ENCODE data around the gene PRIMA1. TPM values are rescaled to one million over a fixed set of nuclear protein-coding genes. Genes with fewer than 3 reads are reported as not detected.

PRIMA1 gene
- polyA plus RNA-seq, 10 donors: 2.1 to 4.4 (median 3.3) TPM

DNA sequence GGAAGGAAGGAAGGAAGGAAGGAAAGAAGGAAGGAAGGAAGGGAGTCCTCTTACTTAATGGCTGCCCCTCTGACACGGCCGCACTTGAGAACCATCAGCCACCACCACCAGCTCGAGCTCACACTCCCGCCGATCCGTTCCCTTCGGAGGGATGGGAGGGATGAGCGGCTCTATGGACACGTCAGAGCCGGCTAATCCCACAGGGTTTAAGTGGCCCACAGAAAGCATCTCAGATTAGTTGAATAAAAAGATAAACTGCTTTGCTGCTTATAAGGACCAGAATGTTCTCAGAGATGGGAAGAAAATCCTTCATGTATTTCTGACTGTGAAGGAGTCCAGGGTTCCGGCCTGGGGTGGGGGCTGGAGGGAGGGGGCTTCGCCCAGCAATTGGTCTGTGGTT lies 31.1 kb downstream of the PRIMA1 start:
- DNase-seq: no peak

GRCh38 chr14:93753647-93754046 lies 34.6 kb downstream of the PRIMA1 start:
- DNase-seq: no peak

DNA sequence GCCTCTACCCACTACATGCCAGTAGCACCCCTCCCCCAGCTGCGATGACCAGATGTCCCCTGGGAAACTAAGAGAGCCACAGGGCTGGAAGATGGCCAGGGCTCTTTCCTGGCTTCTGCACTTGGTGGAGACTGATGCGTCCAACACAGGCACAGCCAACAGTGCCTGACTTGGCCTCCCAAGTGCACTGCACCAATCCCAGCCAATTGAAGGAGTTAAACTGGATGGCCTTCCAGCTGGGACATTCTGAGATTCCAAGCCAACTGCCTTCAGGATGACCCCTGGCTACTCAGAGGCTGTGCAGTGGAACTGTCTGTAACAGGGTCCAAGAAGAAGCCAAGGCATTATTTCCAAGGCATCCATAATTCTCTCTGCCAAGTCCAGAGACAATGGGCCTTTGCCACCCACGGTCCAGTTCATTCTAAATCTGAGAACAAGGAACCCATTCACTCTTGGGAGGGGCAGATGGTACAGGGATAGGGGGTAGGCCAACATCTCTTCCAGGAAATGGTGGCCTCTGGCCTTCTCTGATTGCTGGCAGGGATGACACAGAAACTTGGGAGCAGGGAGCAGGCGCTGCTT lies 35.2 kb downstream of the PRIMA1 start:
- no peak for DNase-seq

- no peak for DNase-seq
Observed at GRCh38 chr14:93751946-93752655, 36.2 kb downstream of the PRIMA1 start.

- no peak for DNase-seq
Observed at GRCh38 chr14:93749076-93749420, 39.2 kb downstream of the PRIMA1 start.

- no peak for DNase-seq
Observed at GRCh38 chr14:93748208-93749075, 39.8 kb downstream of the PRIMA1 start.

GRCh38 chr14:93747560-93747959 lies 40.7 kb downstream of the PRIMA1 start:
- no peak for DNase-seq

GRCh38 chr14:93747102-93747501 lies 41.2 kb downstream of the PRIMA1 start:
- DNase-seq: no peak

DNA sequence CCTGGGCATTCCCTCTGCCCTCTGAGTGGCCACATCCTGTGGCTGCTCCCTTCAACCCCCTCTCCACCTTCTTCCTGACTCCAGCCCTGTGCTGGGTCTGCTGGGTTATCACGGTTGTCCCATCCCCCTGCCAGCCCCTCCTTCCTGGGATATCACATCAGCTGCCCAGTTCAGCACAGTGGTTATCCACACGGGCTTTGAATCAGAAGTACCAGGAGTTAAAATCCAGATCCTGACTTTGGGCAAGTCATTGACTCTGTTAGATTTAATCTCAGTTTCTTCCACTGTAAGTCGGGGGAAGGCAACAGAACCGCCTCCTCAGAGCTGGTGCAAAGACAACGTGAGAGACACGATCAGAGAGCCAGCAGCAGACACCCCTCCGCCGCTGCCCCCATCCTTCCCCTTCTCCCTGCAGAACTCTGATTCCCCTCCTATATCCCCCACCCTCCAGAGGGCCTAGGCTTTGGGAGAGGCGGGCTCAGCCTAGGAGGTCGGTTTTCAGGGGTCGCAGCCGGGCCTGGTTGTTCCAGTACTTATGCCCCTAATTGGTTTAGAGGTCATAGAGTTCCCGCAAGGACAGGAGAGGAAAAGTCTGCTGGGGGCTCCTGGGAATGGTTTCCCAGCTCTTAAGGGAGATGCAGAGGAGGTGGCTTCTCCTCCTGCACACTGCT lies 42.5 kb downstream of the PRIMA1 start:
- no peak for DNase-seq

DNA sequence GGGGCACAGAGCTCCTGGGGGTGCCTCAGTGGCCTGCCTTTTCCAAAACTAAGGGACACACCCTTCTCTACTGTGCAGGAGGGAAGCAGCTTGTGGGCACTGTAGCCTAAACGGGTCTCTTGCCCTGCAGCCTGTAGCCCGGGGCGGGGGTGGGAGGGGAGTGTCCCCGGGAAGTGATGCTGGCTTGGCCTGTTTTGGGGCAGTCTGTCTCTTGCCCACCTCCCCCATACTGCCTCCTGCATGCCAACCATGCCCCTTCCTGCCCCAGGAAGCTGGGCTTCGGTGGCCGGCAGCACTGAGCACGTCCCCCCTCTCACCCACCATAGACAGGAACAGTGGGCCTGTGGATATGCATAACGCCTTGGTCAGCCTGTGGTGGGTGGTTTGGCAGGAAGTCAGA lies 43.4 kb downstream of the PRIMA1 start:
- DNase-seq: no peak

DNA sequence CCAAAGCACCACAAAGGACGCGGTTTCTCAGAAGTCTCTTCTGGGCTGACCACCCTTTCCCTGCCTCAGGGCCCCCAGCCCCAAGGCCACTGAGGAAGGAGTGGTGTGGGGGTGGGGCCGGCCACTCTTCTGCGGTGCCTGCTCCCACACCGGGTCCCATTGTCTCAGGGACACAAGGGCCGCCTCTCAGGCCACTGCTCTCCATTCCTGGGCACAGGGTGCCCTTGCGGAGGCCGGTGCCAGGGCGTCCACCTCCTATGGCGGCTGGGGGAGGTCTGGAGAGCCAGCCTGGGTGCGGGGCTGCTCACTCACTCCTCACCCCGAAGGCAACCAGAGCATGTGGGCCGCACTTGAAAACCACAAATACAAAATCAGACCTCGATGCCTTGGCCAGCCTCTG lies 44.1 kb downstream of the PRIMA1 start:
- no peak for DNase-seq

- no peak for DNase-seq
Observed at GRCh38 chr14:93743270-93744060, 44.8 kb downstream of the PRIMA1 start.

GRCh38 chr14:93742761-93743160 lies 45.5 kb downstream of the PRIMA1 start:
- peak in 1 of 3 donors; percentile 36 for DNase-seq

DNA sequence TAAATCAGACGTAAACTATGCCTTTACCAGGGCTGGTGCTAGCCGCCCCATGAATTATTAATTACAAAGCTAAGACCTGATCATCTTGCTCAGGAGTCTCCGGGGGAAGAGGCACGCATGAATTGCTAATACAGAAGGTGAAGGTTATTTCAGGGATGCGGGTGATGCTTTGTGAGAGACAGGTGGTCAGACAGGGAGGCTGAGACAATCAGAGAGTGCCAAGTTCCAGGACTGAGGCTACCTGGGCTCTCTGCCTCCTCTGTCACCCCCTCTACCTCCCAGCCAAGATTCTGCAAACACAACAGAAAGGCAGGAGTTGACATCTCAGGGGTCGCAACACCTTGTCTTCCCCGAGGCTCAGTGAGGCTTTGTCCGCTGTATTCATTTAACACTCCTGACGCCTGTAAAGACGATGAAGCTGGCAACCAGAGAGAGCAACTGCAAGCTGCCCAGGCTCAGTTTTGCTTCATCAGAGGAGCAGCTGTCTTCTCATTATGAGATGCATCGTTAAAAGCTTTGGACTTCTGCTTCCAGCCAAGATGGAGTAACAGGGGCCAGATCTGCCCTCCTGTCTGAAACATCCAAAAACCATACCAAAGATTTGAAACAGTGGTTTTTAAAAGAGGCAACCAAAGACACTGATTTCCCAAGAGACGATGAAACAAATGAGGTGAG lies 46.6 kb downstream of the PRIMA1 start:
- peak in 1 of 3 donors; percentile 45 for DNase-seq

- no peak for DNase-seq
Observed at GRCh38 chr14:93737634-93738033, 50.7 kb downstream of the PRIMA1 start.

- DNase-seq: no peak
Observed at GRCh38 chr14:93736378-93737014, 51.8 kb downstream of the PRIMA1 start.

GRCh38 chr14:93735206-93735605 lies 53.1 kb downstream of the PRIMA1 start:
- DNase-seq: no peak

DNA sequence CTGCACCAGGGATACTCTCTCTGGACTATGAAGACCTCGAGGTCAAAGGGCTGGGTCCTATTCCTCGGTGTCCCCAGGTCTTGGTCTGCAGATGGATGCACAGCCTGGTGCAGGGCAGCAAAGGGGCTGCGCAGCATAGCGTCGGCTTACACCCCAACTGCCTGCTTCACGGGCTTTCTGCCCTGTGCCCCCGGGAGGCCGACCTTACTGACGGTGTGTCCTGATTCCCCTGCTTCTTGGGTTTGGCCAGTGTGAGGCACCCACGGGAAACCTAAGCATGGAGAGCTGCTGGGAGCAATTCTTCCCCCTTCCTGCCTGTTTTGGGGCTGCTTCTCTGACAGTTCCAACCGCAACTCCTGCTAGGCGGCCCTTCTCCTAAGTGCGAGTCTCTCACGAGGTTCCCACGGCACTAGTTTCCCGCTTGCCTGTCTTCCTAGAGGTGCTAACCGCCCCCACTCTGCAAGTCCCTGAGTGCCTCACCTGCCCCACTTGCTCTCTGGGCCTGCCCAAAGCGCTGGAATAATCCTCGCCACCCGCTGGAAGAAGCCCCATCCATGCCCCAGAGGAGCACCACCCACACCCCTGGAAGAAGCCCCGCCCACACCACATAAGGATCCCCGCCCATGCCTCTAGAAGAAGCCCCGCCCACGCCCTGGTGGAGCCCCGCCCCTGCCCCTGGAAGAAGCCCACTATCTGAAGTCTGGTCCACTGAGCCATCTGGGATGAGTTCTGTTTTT lies 54.0 kb downstream of the PRIMA1 start:
- DNase-seq: no peak

DNA sequence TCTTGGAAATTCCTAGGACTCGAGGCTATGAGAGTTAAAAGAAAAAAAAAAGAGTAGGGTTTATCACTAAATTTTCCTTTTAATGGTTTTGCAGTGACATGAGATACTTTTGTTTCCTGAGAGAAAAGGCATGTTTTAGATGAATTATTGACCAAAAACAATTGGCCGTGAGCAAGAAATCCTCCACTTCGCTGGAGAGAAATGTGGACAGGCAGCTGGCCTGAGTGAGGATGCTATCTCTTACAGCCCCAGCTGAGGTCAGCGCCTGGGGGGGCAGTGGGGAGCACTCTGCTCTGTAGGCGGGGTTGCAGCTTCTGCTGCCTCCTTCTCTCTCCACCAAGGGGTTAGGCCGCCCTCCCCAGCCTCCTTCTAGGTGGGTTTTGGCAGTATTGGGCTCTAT lies 54.7 kb downstream of the PRIMA1 start:
- peak in 1 of 3 donors; percentile 23 for DNase-seq

- peak in 1 of 3 donors; percentile 28 for DNase-seq
Observed at GRCh38 chr14:93733231-93733630, 55.1 kb downstream of the PRIMA1 start.

Data from muscle of back (tissue), 11 donors.